ENCODE results near the gene GDAP1L1.
A peak's percentile ranks its signal among the peaks of the same experiment; 100 is the strongest.

The GDAP1L1 gene

GRCh38 chr20:44206132-44206531, 41.0 kb upstream of the GDAP1L1 start:
- Histone ChIP-seq H3K36me3 (ENCODE audit: insufficient read depth, low read length) (peaks cover 44% of the 10 kb centered on the region), H3K27ac (no peak overlapping the region), H3K4me3 (no peak overlapping the region), H3K9ac (ENCODE audit: insufficient read length) (no peak overlapping the region), H3K9me3 (ENCODE audit: low read depth, low read length) (no peaks in the 10 kb centered on the region)
- DNase-seq (ENCODE audit: low read depth, low spot score) = no peak
- no peak for TF ChIP-seq POLR2AphosphoS5 (IDR thresholded peaks at IDR 0.05; ENCODE audit: borderline replicate concordance, low read depth, low read length)
- TF ChIP-seq EZH2 (IDR thresholded peaks at IDR 0.05) = no peak

GRCh38 chr20:44207126-44207723, 39.9 kb upstream of the GDAP1L1 start:
- no peaks in the 10 kb centered on the region for H3K9me3 ChIP-seq (ENCODE audit: low read depth, low read length)
- peaks cover 33% of the 10 kb centered on the region for H3K36me3 ChIP-seq (ENCODE audit: insufficient read depth, low read length)
- TF ChIP-seq FOXP2 (optimal IDR thresholded peaks at IDR 0.05; ENCODE audit: control extremely low read depth, extremely low read length, insufficient read depth) = no peak
- no peak for TF ChIP-seq POLR2AphosphoS5 (IDR thresholded peaks at IDR 0.05; ENCODE audit: borderline replicate concordance, low read depth, low read length)
- TF ChIP-seq EZH2 (IDR thresholded peaks at IDR 0.05) = no peak
- peak overlapping the region; percentile 31 for H3K9ac ChIP-seq (ENCODE audit: insufficient read length)
- no peak overlapping the region for H3K4me3 ChIP-seq
- peak overlapping the region; percentile 53 for H3K27ac ChIP-seq
- no peak for DNase-seq (ENCODE audit: low read depth, low spot score)

GRCh38 chr20:44208165-44208564, 38.9 kb upstream of the GDAP1L1 start:
- H3K27ac ChIP-seq = no peak overlapping the region
- H3K9ac ChIP-seq (ENCODE audit: insufficient read length) = peak overlapping the region; percentile 82
- TF ChIP-seq FOXP2 (optimal IDR thresholded peaks at IDR 0.05; ENCODE audit: control extremely low read depth, extremely low read length, insufficient read depth) (no peak), POLR2AphosphoS5 (IDR thresholded peaks at IDR 0.05; ENCODE audit: borderline replicate concordance, low read depth, low read length) (no peak), EZH2 (IDR thresholded peaks at IDR 0.05) (no peak)
- peak overlapping the region; percentile 94 for H3K4me3 ChIP-seq
- peaks cover 23% of the 10 kb centered on the region for H3K36me3 ChIP-seq (ENCODE audit: insufficient read depth, low read length)
- DNase-seq (ENCODE audit: low read depth, low spot score) = no peak
- H3K9me3 ChIP-seq (ENCODE audit: low read depth, low read length) = no peaks in the 10 kb centered on the region

- H3K36me3 ChIP-seq (ENCODE audit: insufficient read depth, low read length) = peaks cover 18% of the 10 kb centered on the region
- H3K9ac ChIP-seq (ENCODE audit: insufficient read length) = peak overlapping the region; percentile 82
- no peaks in the 10 kb centered on the region for H3K9me3 ChIP-seq (ENCODE audit: low read depth, low read length)
- H3K27ac ChIP-seq = no peak overlapping the region
- TF ChIP-seq EZH2 (IDR thresholded peaks at IDR 0.05) (no peak), POLR2AphosphoS5 (IDR thresholded peaks at IDR 0.05; ENCODE audit: borderline replicate concordance, low read depth, low read length) (no peak), FOXP2 (optimal IDR thresholded peaks at IDR 0.05; ENCODE audit: control extremely low read depth, extremely low read length, insufficient read depth) (no peak)
- DNase-seq (ENCODE audit: low read depth, low spot score) = no peak
- H3K4me3 ChIP-seq = peak overlapping the region; percentile 94
Measured at GRCh38 chr20:44208770-44209169, 38.3 kb upstream of the GDAP1L1 start.

GRCh38 chr20:44209686-44210405, 37.3 kb upstream of the GDAP1L1 start:
- H3K9ac ChIP-seq (ENCODE audit: insufficient read length) = peak overlapping the region; percentile 82
- TF ChIP-seq POLR2AphosphoS5 (IDR thresholded peaks at IDR 0.05; ENCODE audit: borderline replicate concordance, low read depth, low read length) (no peak), EZH2 (IDR thresholded peaks at IDR 0.05) (no peak), FOXP2 (optimal IDR thresholded peaks at IDR 0.05; ENCODE audit: control extremely low read depth, extremely low read length, insufficient read depth) (no peak)
- H3K9me3 ChIP-seq (ENCODE audit: low read depth, low read length) = no peaks in the 10 kb centered on the region
- peak overlapping the region; percentile 94 for H3K4me3 ChIP-seq
- peak overlapping the region; percentile 45 for H3K27ac ChIP-seq
- peaks cover 15% of the 10 kb centered on the region for H3K36me3 ChIP-seq (ENCODE audit: insufficient read depth, low read length)
- no peak for DNase-seq (ENCODE audit: low read depth, low spot score)

- peak within 1 kb of the TSS; percentile 88 for H3K9ac ChIP-seq (ENCODE audit: insufficient read length)
- H3K4me3 ChIP-seq = peak within 1 kb of the TSS; percentile 94
- TF ChIP-seq FOXP2 (optimal IDR thresholded peaks at IDR 0.05; ENCODE audit: control extremely low read depth, extremely low read length, insufficient read depth) = peak; percentile 74
- peak; percentile 84 for TF ChIP-seq POLR2AphosphoS5 (IDR thresholded peaks at IDR 0.05; ENCODE audit: borderline replicate concordance, low read depth, low read length)
- TF ChIP-seq EZH2 (IDR thresholded peaks at IDR 0.05) = no peak
- H3K9me3 ChIP-seq (ENCODE audit: low read depth, low read length) = no peaks in the 10 kb centered on the region
- H3K27ac ChIP-seq = peak within 1 kb of the TSS; percentile 45
- peak; percentile 81 for DNase-seq (ENCODE audit: low read depth, low spot score)
- peaks cover 8% of the 10 kb centered on the region for H3K36me3 ChIP-seq (ENCODE audit: insufficient read depth, low read length)
Measured at GRCh38 chr20:44210406-44211176, 36.5 kb upstream of the GDAP1L1 start, which contains the start of gene OSER1. Gene OSER1 (minus strand): TSS chr20:44210771. CDS start chr20:44206957, 3,814 bp downstream.

- TF ChIP-seq FOXP2 (optimal IDR thresholded peaks at IDR 0.05; ENCODE audit: control extremely low read depth, extremely low read length, insufficient read depth) (no peak), EZH2 (IDR thresholded peaks at IDR 0.05) (no peak), POLR2AphosphoS5 (IDR thresholded peaks at IDR 0.05; ENCODE audit: borderline replicate concordance, low read depth, low read length) (no peak)
- H3K9me3 ChIP-seq (ENCODE audit: low read depth, low read length) = no peaks in the 10 kb centered on the region
- peaks cover under 1% of the 10 kb centered on the region for H3K36me3 ChIP-seq (ENCODE audit: insufficient read depth, low read length)
- H3K27ac ChIP-seq = peak overlapping the region; percentile 39; the same call in 1 of the 2 replicates
- peak overlapping the region; percentile 88 for H3K9ac ChIP-seq (ENCODE audit: insufficient read length)
- peak overlapping the region; percentile 94 for H3K4me3 ChIP-seq
- no peak for DNase-seq (ENCODE audit: low read depth, low spot score)
Measured at GRCh38 chr20:44211177-44212039, 35.7 kb upstream of the GDAP1L1 start.

All from SK-N-MC (cell line).